ENCODE measurements around the gene KLF9.

GRCh38 chr9:70455993-70456704 is 41.7 kb upstream of the KLF9 start:
- TF ChIP-seq CTCF (conservative IDR thresholded peaks at IDR 0.05; ENCODE audit: low read depth, low read length) (no peak), EZH2 (IDR thresholded peaks at IDR 0.05; ENCODE audit: borderline replicate concordance, low read depth, low read length, poor library complexity, severe bottlenecking) (no peak)
